Renal cortex interstitium (tissue), 11 donors: Measurements from ENCODE around the gene PMM1. TPM values are rescaled to one million over a fixed set of nuclear protein-coding genes. Genes with fewer than 3 reads are reported as not detected.
"Not testable (repeated sequence)": the region's sequence is repeated elsewhere in the genome, so short reads cannot be mapped to it uniquely, and the experiment has no call there.

Experiments
- DNase-seq, 11 donors: peaks; one replicate each; pipeline ENCODE4 v3.0.0-alpha.2; 2013; ENCODE audit warnings: low read depth in 9 of 11, low spot score in 4 of 11; ENCODE audit errors: extremely low read depth in 1 of 11
- polyA plus RNA-seq, 3 donors: library from polyadenylated mRNA; unstranded; fragments of 120-200 nt; gene quantifications; one replicate each; pipeline ENCODE4 v1.2.1, GENCODE V29; 2013; ENCODE audit not compliant: insufficient read length in 3 of 3

PMM1 gene
- polyA plus RNA-seq, 3 donors, result 50.7 to 63.0 (median 57.8) TPM

DNA sequence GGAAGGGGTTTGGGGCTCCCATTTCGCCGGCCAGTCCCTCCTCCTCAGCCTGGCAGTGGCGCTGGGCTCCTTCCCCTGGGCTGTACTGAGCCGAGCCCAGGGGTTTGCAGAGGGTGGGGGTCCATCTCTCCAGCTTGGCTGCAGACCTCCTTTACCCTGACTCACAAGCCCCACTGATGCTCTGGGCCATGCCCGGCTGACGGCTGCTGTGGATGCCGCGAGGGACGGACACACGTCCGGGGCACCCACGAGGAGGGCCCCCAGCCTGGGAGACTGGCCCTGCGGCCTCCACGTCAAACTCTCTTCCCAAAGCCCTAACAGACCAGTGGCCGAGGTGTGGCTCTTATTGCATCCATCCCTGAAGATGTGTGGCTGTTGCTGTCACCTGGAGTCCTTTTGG, 14.1 kb downstream of the PMM1 start:
- DNase-seq, result no peak

- DNase-seq, result no peak
Observed at GRCh38 chr22:41574847-41575381, 14.7 kb downstream of the PMM1 start.

DNA sequence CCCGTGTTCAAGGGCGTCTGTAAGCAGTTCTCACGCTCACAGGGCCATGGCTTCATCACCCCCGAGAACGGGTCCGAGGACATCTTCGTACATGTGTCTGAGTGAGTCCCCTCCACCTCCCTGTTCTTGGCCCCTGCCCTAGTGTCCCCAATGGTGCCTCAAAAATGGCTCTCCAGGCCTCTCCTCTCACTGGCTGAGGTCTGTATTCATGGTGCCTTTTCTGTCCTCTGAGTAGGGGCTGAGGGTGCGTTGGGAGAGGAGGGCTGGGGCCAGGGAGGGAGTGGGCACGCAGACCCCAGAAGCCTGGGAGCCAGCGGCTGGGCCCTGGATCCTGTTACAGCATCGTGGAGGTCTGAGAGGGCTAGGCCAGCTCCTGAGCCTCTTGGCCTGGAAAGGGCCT, 16.0 kb downstream of the PMM1 start:
- no peak for DNase-seq

- not testable (repeated sequence) for DNase-seq
Observed at GRCh38 chr22:41572305-41572704, 17.3 kb downstream of the PMM1 start.

GRCh38 chr22:41571786-41572185, 17.9 kb downstream of the PMM1 start:
- no peak for DNase-seq

GRCh38 chr22:41570221-41570620, 19.4 kb downstream of the PMM1 start:
- DNase-seq, result no peak

- no peak for DNase-seq
Observed at GRCh38 chr22:41568811-41569210, 20.8 kb downstream of the PMM1 start.

DNA sequence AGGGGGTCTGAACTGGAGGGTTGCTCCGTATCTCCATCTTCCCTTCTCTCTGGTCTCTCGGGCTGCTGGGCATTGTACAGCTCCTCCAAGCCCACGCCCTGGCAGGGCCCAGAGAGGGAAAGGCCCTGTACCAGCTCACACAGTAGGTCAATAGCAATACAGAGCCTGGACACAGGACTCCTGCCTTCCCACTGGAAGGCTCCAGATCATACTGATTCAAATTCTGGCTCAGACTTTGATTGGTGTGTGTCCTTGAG, 22.2 kb downstream of the PMM1 start:
- no peak for DNase-seq

DNA sequence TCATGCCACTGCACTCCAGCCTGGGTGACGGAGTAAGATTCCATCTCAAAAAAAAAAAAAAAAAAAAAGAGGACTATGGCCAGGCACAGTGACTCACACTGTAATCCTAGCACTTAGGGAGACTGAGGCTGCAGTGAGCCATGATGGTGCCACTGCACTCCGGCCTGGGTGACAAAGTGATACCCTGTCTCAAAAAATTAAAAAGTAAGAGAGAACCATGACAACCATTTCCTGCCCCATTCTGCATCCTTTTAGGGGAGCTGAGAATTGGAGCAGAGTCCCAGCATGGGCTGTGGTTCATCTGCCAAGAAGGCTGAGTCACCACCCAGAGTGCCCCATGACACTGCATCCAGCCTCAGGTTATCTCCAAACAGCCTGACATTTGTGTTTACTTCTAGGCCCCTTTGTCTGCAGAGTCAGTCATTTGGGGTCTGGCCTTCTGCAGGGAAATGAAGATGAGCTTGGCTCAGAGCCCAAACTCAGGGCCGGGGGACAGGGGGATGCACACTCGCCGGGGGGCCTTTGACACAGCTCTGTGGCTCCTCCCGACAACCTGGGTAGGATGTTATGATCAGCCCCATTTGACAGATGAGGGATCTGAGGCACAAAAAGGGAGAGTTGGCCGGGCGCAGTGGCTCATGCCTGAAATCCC, 24.1 kb downstream of the PMM1 start:
- no peak for DNase-seq

- no peak for DNase-seq
Observed at GRCh38 chr22:41564563-41564962, 25.1 kb downstream of the PMM1 start.

DNA sequence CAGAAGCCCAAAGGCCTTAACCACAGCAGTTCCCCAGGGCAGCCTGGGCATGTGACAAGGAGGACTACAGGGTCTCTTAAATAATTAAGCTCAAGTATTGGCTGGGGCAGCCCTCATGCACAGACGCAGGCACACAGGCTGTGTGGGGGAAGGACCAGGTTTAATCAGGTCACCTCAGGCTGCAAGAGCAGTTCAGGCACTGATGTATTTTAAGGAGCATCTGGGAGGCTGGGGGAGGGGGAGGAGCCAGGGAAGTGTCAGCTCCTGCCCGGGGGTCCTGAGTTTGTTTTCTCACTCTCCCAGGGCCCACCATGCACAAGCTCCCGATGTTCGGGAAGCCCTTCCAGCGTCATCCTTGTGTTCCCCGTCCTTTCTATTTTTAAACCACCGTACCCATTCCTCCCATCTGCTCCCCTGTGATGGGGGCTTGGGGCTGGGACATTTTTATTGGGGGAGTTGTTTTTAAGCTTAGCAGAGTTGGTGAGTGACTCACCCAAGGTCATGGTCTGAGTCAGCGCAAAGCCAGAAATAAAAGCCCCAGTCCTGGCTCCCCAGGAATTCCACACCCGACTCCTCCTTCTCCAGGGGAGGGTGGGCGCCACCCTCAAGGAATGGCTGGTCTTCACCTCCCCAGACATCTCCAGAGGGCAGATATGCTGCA, 26.5 kb downstream of the PMM1 start:
- DNase-seq, result no peak

DNA sequence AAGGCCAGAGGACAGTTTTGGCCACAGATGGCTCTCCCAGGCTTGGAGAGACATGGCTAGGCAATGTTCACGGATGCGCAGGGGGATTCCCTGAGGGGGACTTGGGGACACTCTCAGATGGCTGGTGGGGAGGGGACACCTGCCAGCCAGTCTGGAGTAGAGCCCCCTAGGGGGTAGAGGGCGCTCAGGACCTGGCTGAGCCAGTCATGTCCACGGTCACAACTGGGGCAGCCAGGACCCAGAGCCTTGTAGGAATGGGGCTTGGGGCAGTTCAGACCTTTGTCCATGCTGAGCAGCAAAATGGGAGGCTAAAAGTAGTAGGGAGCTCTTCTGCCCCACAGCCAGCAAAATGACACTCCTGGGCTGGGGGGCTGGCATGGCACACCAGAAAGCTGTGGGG, 27.2 kb downstream of the PMM1 start:
- no peak for DNase-seq

- no peak for DNase-seq
Observed at GRCh38 chr22:41561788-41562187, 27.9 kb downstream of the PMM1 start.

DNA sequence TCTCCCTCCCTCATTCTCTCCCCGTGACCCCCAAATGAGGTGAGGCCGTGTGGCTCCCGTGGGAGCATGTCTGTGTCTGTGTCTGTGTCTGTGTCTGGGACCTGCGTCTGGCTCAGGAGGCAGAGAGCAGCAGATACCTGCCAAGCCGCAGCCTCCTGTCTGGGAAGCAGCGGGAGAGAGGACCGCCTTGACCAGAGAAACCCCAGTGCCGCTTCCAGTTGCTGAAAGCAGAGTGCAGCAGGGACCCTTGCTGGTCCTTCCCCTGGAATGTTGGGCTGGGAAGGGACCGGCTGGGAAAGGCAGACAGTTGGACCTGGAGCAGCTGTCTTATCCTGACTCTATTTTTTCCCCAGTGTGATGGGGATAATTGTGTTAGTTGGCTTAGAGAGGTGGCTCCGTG, 28.3 kb downstream of the PMM1 start:
- DNase-seq, result no peak

- no peak for DNase-seq
Observed at GRCh38 chr22:41560095-41560471, 29.6 kb downstream of the PMM1 start.

- DNase-seq, result not testable (repeated sequence)
Observed at GRCh38 chr22:41558241-41558630, 31.4 kb downstream of the PMM1 start.

- DNase-seq, result peak in 5 of 11 donors; percentile 71 to 84 (median 73)
Observed at GRCh38 chr22:41557401-41558240, 32.0 kb downstream of the PMM1 start.

DNA sequence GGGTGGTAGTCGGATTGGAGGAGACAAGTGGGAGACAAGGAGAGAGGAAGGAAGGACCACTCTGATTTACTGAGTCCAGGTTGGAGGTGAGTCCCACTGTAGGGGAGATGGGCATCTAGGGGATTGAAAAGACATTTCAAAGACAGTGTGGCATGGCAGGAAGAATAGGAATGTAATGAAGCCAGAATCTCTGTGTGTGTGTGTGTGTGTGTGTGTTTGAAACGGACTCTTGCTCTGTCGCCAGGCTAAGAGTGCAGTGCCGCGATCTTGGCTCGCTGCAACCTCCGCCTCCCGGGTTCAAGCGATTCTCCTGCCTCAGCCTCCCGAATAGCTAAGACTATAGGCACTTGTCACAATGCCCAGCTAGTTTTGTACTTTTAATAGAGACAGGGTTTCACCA, 33.1 kb downstream of the PMM1 start:
- DNase-seq, result no peak

DNA sequence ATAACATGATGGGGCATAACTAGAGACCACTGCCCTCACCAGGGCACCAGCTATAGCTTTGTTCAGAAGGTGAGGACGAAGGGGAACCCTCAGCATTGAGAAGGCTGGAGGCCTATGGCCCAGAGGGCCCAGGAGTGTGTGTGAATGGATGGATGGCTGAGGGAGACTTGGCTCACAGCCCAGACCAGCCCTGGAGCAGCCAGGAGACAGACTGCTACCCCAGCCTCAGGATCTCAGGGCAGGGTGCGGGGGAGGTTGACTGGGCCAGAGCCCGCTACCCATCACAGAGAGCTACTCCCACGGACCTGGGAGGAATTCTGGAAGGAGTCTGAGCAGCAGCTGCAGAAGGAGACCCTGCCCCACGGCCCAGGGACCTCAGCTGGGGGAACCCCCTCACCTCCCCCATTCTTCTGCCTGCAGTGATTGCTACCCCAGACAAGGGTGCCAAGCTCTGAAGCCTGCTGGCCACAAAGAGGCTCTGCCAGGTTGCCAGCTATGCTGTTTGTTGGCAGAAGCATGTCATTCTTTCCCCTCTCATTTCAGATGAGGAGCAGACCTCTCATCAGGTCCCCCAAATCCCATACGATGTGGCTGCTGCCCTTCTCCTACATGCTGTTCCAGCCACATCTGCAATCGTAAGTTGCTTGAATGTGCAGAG, 34.2 kb downstream of the PMM1 start:
- peak in 3 of 11 donors; percentile 43 to 64 (median 59) for DNase-seq
